ENCODE results near the gene RNF150. TPM values are rescaled to one million over a fixed set of nuclear protein-coding genes. Genes with fewer than 3 reads are reported as not detected.
"Not testable (repeated sequence)": the region's sequence is repeated elsewhere in the genome, so short reads cannot be mapped to it uniquely, and the experiment has no call there.

The RNF150 gene
- total and polyA plus RNA-seq, 4 donors, result 0.27 to 1.4 (median 0.81) TPM

GRCh38 chr4:140812916-140813315 lies 320.4 kb downstream of the RNF150 start:
- no peak for TF ChIP-seq FOXA2 (IDR thresholded peaks at IDR 0.05)
- TF ChIP-seq, protein P1, sequence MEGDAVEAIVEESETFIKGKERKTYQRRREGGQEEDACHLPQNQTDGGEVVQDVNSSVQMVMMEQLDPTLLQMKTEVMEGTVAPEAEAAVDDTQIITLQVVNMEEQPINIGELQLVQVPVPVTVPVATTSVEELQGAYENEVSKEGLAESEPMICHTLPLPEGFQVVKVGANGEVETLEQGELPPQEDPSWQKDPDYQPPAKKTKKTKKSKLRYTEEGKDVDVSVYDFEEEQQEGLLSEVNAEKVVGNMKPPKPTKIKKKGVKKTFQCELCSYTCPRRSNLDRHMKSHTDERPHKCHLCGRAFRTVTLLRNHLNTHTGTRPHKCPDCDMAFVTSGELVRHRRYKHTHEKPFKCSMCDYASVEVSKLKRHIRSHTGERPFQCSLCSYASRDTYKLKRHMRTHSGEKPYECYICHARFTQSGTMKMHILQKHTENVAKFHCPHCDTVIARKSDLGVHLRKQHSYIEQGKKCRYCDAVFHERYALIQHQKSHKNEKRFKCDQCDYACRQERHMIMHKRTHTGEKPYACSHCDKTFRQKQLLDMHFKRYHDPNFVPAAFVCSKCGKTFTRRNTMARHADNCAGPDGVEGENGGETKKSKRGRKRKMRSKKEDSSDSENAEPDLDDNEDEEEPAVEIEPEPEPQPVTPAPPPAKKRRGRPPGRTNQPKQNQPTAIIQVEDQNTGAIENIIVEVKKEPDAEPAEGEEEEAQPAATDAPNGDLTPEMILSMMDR (IDR thresholded peaks at IDR 0.05; ENCODE audit: low read depth, low read length, missing input control), result no peak
- TF ChIP-seq HNF4A (conservative IDR thresholded peaks at IDR 0.05), result no peak
- no peak for TF ChIP-seq SP1 (IDR thresholded peaks at IDR 0.05)
- TF ChIP-seq MAX (IDR thresholded peaks at IDR 0.05), result no peak
- TF ChIP-seq JUND (IDR thresholded peaks at IDR 0.05), result no peak
- no peak for TF ChIP-seq YY1 (IDR thresholded peaks at IDR 0.05)
- no peak for TF ChIP-seq RXRA (IDR thresholded peaks at IDR 0.05)
- TF ChIP-seq, protein P2, sequence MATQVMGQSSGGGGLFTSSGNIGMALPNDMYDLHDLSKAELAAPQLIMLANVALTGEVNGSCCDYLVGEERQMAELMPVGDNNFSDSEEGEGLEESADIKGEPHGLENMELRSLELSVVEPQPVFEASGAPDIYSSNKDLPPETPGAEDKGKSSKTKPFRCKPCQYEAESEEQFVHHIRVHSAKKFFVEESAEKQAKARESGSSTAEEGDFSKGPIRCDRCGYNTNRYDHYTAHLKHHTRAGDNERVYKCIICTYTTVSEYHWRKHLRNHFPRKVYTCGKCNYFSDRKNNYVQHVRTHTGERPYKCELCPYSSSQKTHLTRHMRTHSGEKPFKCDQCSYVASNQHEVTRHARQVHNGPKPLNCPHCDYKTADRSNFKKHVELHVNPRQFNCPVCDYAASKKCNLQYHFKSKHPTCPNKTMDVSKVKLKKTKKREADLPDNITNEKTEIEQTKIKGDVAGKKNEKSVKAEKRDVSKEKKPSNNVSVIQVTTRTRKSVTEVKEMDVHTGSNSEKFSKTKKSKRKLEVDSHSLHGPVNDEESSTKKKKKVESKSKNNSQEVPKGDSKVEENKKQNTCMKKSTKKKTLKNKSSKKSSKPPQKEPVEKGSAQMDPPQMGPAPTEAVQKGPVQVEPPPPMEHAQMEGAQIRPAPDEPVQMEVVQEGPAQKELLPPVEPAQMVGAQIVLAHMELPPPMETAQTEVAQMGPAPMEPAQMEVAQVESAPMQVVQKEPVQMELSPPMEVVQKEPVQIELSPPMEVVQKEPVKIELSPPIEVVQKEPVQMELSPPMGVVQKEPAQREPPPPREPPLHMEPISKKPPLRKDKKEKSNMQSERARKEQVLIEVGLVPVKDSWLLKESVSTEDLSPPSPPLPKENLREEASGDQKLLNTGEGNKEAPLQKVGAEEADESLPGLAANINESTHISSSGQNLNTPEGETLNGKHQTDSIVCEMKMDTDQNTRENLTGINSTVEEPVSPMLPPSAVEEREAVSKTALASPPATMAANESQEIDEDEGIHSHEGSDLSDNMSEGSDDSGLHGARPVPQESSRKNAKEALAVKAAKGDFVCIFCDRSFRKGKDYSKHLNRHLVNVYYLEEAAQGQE (IDR thresholded peaks at IDR 0.05), result no peak
- TF ChIP-seq, protein P3, sequence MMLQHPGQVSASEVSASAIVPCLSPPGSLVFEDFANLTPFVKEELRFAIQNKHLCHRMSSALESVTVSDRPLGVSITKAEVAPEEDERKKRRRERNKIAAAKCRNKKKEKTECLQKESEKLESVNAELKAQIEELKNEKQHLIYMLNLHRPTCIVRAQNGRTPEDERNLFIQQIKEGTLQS (IDR thresholded peaks at IDR 0.05), result no peak
- no peak for TF ChIP-seq EGR1 (IDR thresholded peaks at IDR 0.05; ENCODE audit: low read depth in 2 of 2)
- TF ChIP-seq HNF4G (IDR thresholded peaks at IDR 0.05), result no peak

DNA sequence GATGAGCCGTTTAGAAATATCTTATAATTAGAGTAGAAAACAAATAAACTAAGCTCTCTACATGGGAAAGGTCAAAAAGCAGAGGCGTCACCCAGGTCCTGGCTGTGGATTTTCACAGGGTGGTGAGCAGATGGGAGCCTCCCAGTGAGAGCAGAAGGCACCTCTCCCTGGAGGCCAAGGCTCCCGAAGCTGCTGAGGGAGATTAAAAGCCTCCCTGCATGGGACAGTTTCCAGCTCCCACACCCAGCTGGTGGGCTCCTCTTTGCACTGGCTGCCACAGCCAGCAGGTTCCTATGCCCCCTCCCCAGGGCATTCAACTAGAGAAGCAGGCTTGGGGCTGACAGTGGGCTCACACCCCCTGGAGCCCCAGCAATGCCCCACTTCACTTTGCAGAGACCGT lies 321.8 kb downstream of the RNF150 start:
- 76% methylated on average over 4 of the region's 4 CpGs for WGBS

More at GRCh38 chr4:140812916-140813315, 320.4 kb downstream of the RNF150 start:
- Histone ChIP-seq H3K9me3 (ENCODE audit: control insufficient read depth in 4 of 4, low read length in 3 of 4) (no peaks in the 10 kb centered on the region), H3K27ac (ENCODE audit: low read depth in 1 of 2, low read length in 2 of 2) (no peak overlapping the region), H3K4me3 (ENCODE audit: low read depth in 1 of 3, low read length in 3 of 3) (no peak overlapping the region), H3K36me3 (ENCODE audit: control insufficient read depth in 4 of 4, insufficient read depth in 3 of 4, low read depth in 1 of 4, low read length in 3 of 4) (no peaks in the 10 kb centered on the region), H3K4me1 (ENCODE audit: control insufficient read depth in 4 of 4, insufficient read depth in 4 of 4, low read length in 3 of 4) (no peaks in the 10 kb centered on the region), H3K27me3 (ENCODE audit: control insufficient read depth in 4 of 4, insufficient read depth in 4 of 4, low read length in 3 of 4) (no peaks in the 10 kb centered on the region), H3K9ac (ENCODE audit: low read depth in 1 of 2, low read length in 2 of 2) (no peak overlapping the region)
- 62% methylated on average over 1 of the region's 1 CpG for WGBS
- DNase-seq (ENCODE audit: low spot score), result no peak

GRCh38 chr4:140810591-140811169 lies 322.6 kb downstream of the RNF150 start:
- not testable (repeated sequence) for H3K4me3 ChIP-seq (ENCODE audit: low read depth in 1 of 3, low read length in 3 of 3); H3K9me3 ChIP-seq (ENCODE audit: control insufficient read depth in 4 of 4, low read length in 3 of 4); H3K27me3 ChIP-seq (ENCODE audit: control insufficient read depth in 4 of 4, insufficient read depth in 4 of 4, low read length in 3 of 4); H3K27ac ChIP-seq (ENCODE audit: low read depth in 1 of 2, low read length in 2 of 2); H3K36me3 ChIP-seq (ENCODE audit: control insufficient read depth in 4 of 4, insufficient read depth in 3 of 4, low read depth in 1 of 4, low read length in 3 of 4); H3K9ac ChIP-seq (ENCODE audit: low read depth in 1 of 2, low read length in 2 of 2); DNase-seq (ENCODE audit: low spot score); H3K4me1 ChIP-seq (ENCODE audit: control insufficient read depth in 4 of 4, insufficient read depth in 4 of 4, low read length in 3 of 4)
- WGBS, result 88% methylated on average over 1 of the region's 1 CpG

More for the DNA sequence above, 321.8 kb downstream of the RNF150 start:
- no peak for DNase-seq (ENCODE audit: low spot score)
- H3K4me1 ChIP-seq (ENCODE audit: control insufficient read depth in 4 of 4, insufficient read depth in 4 of 4, low read length in 3 of 4), result no peaks in the 10 kb centered on the region
- no peak overlapping the region for H3K27ac ChIP-seq (ENCODE audit: low read depth in 1 of 2, low read length in 2 of 2)
- H3K27me3 ChIP-seq (ENCODE audit: control insufficient read depth in 4 of 4, insufficient read depth in 4 of 4, low read length in 3 of 4), result no peaks in the 10 kb centered on the region
- no peak overlapping the region for H3K9ac ChIP-seq (ENCODE audit: low read depth in 1 of 2, low read length in 2 of 2)
- H3K4me3 ChIP-seq (ENCODE audit: low read depth in 1 of 3, low read length in 3 of 3), result no peak overlapping the region
- no peak for TF ChIP-seq HNF4A (conservative IDR thresholded peaks at IDR 0.05)
- TF ChIP-seq, protein P1 (IDR thresholded peaks at IDR 0.05; ENCODE audit: low read depth, low read length, missing input control), result no peak
- TF ChIP-seq MAX (IDR thresholded peaks at IDR 0.05), result no peak
- no peak for TF ChIP-seq YY1 (IDR thresholded peaks at IDR 0.05)
- no peak for TF ChIP-seq NR2F2 (IDR thresholded peaks at IDR 0.05)
- H3K36me3 ChIP-seq (ENCODE audit: control insufficient read depth in 4 of 4, insufficient read depth in 3 of 4, low read depth in 1 of 4, low read length in 3 of 4), result no peaks in the 10 kb centered on the region
- no peaks in the 10 kb centered on the region for H3K9me3 ChIP-seq (ENCODE audit: control insufficient read depth in 4 of 4, low read length in 3 of 4)
